ENCODE data around the gene PLA2R1. TPM values are rescaled to one million over a fixed set of nuclear protein-coding genes. Genes with fewer than 3 reads are reported as not detected.

PLA2R1 gene
- total RNA-seq, 1 experiment from 2014 or later, result not detected

- DNase-seq (ENCODE audit: low spot score), result no peak
- no TSS peak for BruUV-seq (replicated peaks)
- no peak overlapping the region for H3K4me3 ChIP-seq (ENCODE audit: low read depth, low read length, poor library complexity, severe bottlenecking)
- H3K36me3 ChIP-seq (ENCODE audit: insufficient read depth, low read length, poor library complexity, severe bottlenecking), result no peaks in the 10 kb centered on the region
- ChIA-PET POLR2A (ENCODE audit: low non-redundant PET) (no interaction called here), CTCF (no interaction called here)
- no peak overlapping the region for H3K27ac ChIP-seq (ENCODE audit: low read depth, low read length, poor library complexity, severe bottlenecking)
- H3K27me3 ChIP-seq (replicated peaks; ENCODE audit: insufficient read depth, low read depth, low read length, poor library complexity), result no peaks in the 10 kb centered on the region
- H3K4me1 ChIP-seq (ENCODE audit: insufficient read depth, low read length, poor library complexity, severe bottlenecking), result no peaks in the 10 kb centered on the region
- TF ChIP-seq EZH2 (IDR thresholded peaks at IDR 0.05; ENCODE audit: borderline replicate concordance, low read depth, low read length, poor library complexity, severe bottlenecking) (no peak), CTCF (conservative IDR thresholded peaks at IDR 0.05; ENCODE audit: low read depth, low read length) (no peak)
- no peaks in the 10 kb centered on the region for H3K9me3 ChIP-seq (ENCODE audit: low read depth, low read length, poor library complexity, severe bottlenecking)
- intact Hi-C loops (cut with micrococcal nuclease; ENCODE audit: unreplicated experiment), result no loop called here
These were observed 135.7 kb downstream of the PLA2R1 start for GRCh38 chr2:159926695-159927094.

GRCh38 chr2:159925975-159926374 is 136.4 kb downstream of the PLA2R1 start:
- intact Hi-C loops (cut with micrococcal nuclease; ENCODE audit: unreplicated experiment), result no loop called here
- Histone ChIP-seq H3K27ac (ENCODE audit: low read depth, low read length, poor library complexity, severe bottlenecking) (no peak overlapping the region), H3K36me3 (ENCODE audit: insufficient read depth, low read length, poor library complexity, severe bottlenecking) (no peaks in the 10 kb centered on the region), H3K4me1 (ENCODE audit: insufficient read depth, low read length, poor library complexity, severe bottlenecking) (no peaks in the 10 kb centered on the region), H3K27me3 (replicated peaks; ENCODE audit: insufficient read depth, low read depth, low read length, poor library complexity) (no peaks in the 10 kb centered on the region), H3K4me3 (ENCODE audit: low read depth, low read length, poor library complexity, severe bottlenecking) (no peak overlapping the region), H3K9me3 (ENCODE audit: low read depth, low read length, poor library complexity, severe bottlenecking) (no peaks in the 10 kb centered on the region)
- no peak for TF ChIP-seq CTCF (conservative IDR thresholded peaks at IDR 0.05; ENCODE audit: low read depth, low read length)
- TF ChIP-seq EZH2 (IDR thresholded peaks at IDR 0.05; ENCODE audit: borderline replicate concordance, low read depth, low read length, poor library complexity, severe bottlenecking), result no peak
- BruUV-seq (replicated peaks), result no TSS peak
- ChIA-PET CTCF (no interaction called here), POLR2A (ENCODE audit: low non-redundant PET) (no interaction called here)
- DNase-seq (ENCODE audit: low spot score), result no peak

GRCh38 chr2:159922563-159922962 is 139.9 kb downstream of the PLA2R1 start:
- Histone ChIP-seq H3K27ac (ENCODE audit: low read depth, low read length, poor library complexity, severe bottlenecking) (no peak overlapping the region), H3K36me3 (ENCODE audit: insufficient read depth, low read length, poor library complexity, severe bottlenecking) (no peaks in the 10 kb centered on the region), H3K4me3 (ENCODE audit: low read depth, low read length, poor library complexity, severe bottlenecking) (no peak overlapping the region), H3K4me1 (ENCODE audit: insufficient read depth, low read length, poor library complexity, severe bottlenecking) (no peaks in the 10 kb centered on the region), H3K9me3 (ENCODE audit: low read depth, low read length, poor library complexity, severe bottlenecking) (no peaks in the 10 kb centered on the region), H3K27me3 (replicated peaks; ENCODE audit: insufficient read depth, low read depth, low read length, poor library complexity) (peaks cover 5% of the 10 kb centered on the region)
- no peak for DNase-seq (ENCODE audit: low spot score)
- intact Hi-C loops (cut with micrococcal nuclease; ENCODE audit: unreplicated experiment), result no loop called here
- ChIA-PET POLR2A (ENCODE audit: low non-redundant PET) (no interaction called here), CTCF (no interaction called here)
- TF ChIP-seq CTCF (conservative IDR thresholded peaks at IDR 0.05; ENCODE audit: low read depth, low read length) (no peak), EZH2 (IDR thresholded peaks at IDR 0.05; ENCODE audit: borderline replicate concordance, low read depth, low read length, poor library complexity, severe bottlenecking) (no peak)
- no TSS peak for BruUV-seq (replicated peaks)
